H9 (cell line): ENCODE measurements around the gene CCDC30. TPM values are rescaled to one million over a fixed set of nuclear protein-coding genes. Genes with fewer than 3 reads are reported as not detected.

Experiments used
- DNase-seq: peaks from one replicate; pipeline ENCODE4 v3.0.0-alpha.2; 2017
- H2AFZ ChIP-seq: one replicate; pipeline ENCODE4 v1.6.1; 2013; ENCODE audit warnings: mild to moderate bottlenecking, low read length, control low read depth, moderate library complexity
- H2AK5ac ChIP-seq: 2 replicates; pipeline ENCODE4 v1.6.1; 2013; ENCODE audit warnings: low read length, control low read depth, mixed read lengths; ENCODE audit not compliant: insufficient read length
- H2BK120ac ChIP-seq: one replicate; pipeline ENCODE4 v1.6.1; 2013; ENCODE audit warnings: low read depth, mild to moderate bottlenecking, low read length, control low read depth, inconsistent platforms; ENCODE audit not compliant: poor library complexity, severe bottlenecking
- H2BK12ac ChIP-seq: 2 replicates; pipeline ENCODE4 v1.6.1; 2013; ENCODE audit warnings: low read length, control low read depth, mixed read lengths, low read depth; ENCODE audit not compliant: insufficient read length
- H2BK15ac ChIP-seq: 2 replicates; pipeline ENCODE4 v1.6.1; 2013; ENCODE audit warnings: low read depth, low read length, control low read depth
- H2BK20ac ChIP-seq: one replicate; pipeline ENCODE4 v1.6.1; 2013; ENCODE audit warnings: low read depth, mild to moderate bottlenecking, low read length, control low read depth, inconsistent platforms; ENCODE audit not compliant: poor library complexity, severe bottlenecking
- H2BK5ac ChIP-seq: 2 replicates; pipeline ENCODE4 v1.6.1; 2013; ENCODE audit warnings: low read length, control low read depth, mixed read lengths; ENCODE audit not compliant: insufficient read length
- H3K14ac ChIP-seq: 2 replicates; pipeline ENCODE4 v1.6.1; 2013; ENCODE audit warnings: low read length, control low read depth; ENCODE audit not compliant: insufficient read depth
- H3K18ac ChIP-seq: 2 replicates; pipeline ENCODE4 v1.6.1; 2013; ENCODE audit warnings: low read depth, mild to moderate bottlenecking, mixed read lengths, low read length, control low read depth; ENCODE audit not compliant: insufficient read length
- H3K23ac ChIP-seq: 2 replicates; pipeline ENCODE4 v1.6.1; 2013; ENCODE audit warnings: low read length, control low read depth, mixed read lengths, low read depth; ENCODE audit not compliant: insufficient read length
- H3K23me2 ChIP-seq: 2 replicates; pipeline ENCODE4 v1.6.1; 2013; ENCODE audit warnings: low read depth, mild to moderate bottlenecking, mixed read lengths, low read length, control low read depth; ENCODE audit not compliant: insufficient read length, poor library complexity, severe bottlenecking
- H3K27ac ChIP-seq: 2 replicates; pipeline ENCODE4 v1.5.1; 2013; ENCODE audit warnings: low read length, control low read depth, mixed read lengths, low read depth; ENCODE audit not compliant: insufficient read length
- H3K27me3 ChIP-seq: 2 replicates; pipeline ENCODE4 v1.6.1; 2013; ENCODE audit warnings: low read length, control low read depth, inconsistent platforms; ENCODE audit not compliant: insufficient read depth
- H3K4ac ChIP-seq: 2 replicates; pipeline ENCODE4 v1.6.1; 2013; ENCODE audit warnings: low read depth, mild to moderate bottlenecking, control low read depth, inconsistent platforms, low read length, moderate library complexity
- H3K4me1 ChIP-seq: 2 replicates; pipeline ENCODE4 v1.6.1; 2013; ENCODE audit warnings: low read length, control low read depth, inconsistent platforms; ENCODE audit not compliant: insufficient read depth
- H3K4me2 ChIP-seq: 2 replicates; pipeline ENCODE4 v1.6.1; 2013; ENCODE audit warnings: low read length, control low read depth, mixed read lengths; ENCODE audit not compliant: insufficient read length, insufficient read depth
- H3K56ac ChIP-seq: 2 replicates; pipeline ENCODE4 v1.6.1; 2013; ENCODE audit warnings: low read depth, mild to moderate bottlenecking, mixed read lengths, low read length, control low read depth; ENCODE audit not compliant: insufficient read length
- H3K79me1 ChIP-seq: 2 replicates; pipeline ENCODE4 v1.6.1; 2013; ENCODE audit warnings: low read depth, mild to moderate bottlenecking, moderate library complexity, low read length, control low read depth, inconsistent platforms; ENCODE audit not compliant: insufficient read depth, poor library complexity, severe bottlenecking
- H3K79me2 ChIP-seq: 2 replicates; pipeline ENCODE4 v1.6.1; 2013; ENCODE audit warnings: low read length, control low read depth, inconsistent platforms; ENCODE audit not compliant: insufficient read depth
- H3K9ac ChIP-seq: 2 replicates; pipeline ENCODE4 v1.6.1; 2013; ENCODE audit warnings: low read length, control low read depth, mixed read lengths; ENCODE audit not compliant: insufficient read length; ENCODE audit errors: extremely low read depth
- H3K9me3 ChIP-seq: one replicate; pipeline ENCODE4 v1.6.1; 2013; ENCODE audit warnings: low read depth, low read length, inconsistent platforms; ENCODE audit not compliant: control insufficient read depth
- H3T11ph ChIP-seq: one replicate; pipeline ENCODE4 v1.6.1; 2013; ENCODE audit warnings: mild to moderate bottlenecking, low read length, control low read depth, inconsistent platforms
- H4K20me1 ChIP-seq: one replicate; pipeline ENCODE4 v1.6.1; 2013; ENCODE audit not compliant: control insufficient read depth, insufficient read length, insufficient read depth
- H4K5ac ChIP-seq: 2 replicates; pipeline ENCODE4 v1.6.1; 2013; ENCODE audit warnings: low read depth, mild to moderate bottlenecking, mixed read lengths, low read length, control low read depth; ENCODE audit not compliant: insufficient read length
- H4K8ac ChIP-seq: replicated peaks from 2 replicates; pipeline ENCODE4 v1.6.1; 2013; ENCODE audit warnings: low read length, control low read depth, mixed read lengths, low read depth; ENCODE audit not compliant: insufficient read length
- H4K91ac ChIP-seq: 2 replicates; pipeline ENCODE4 v1.6.1; 2013; ENCODE audit warnings: low read depth, mild to moderate bottlenecking, moderate library complexity, mixed read lengths, low read length, control low read depth; ENCODE audit not compliant: insufficient read length
- H3K27ac Mint-ChIP-seq, 3 experiments: 2 replicates in 2 of 3; 3 replicates in 1 of 3; pipeline ENCODE4 v1.8.0; 2020 to 2021; ENCODE audit warnings: mixed read lengths in 3 of 3, mild to moderate bottlenecking in 1 of 3, moderate library complexity in 1 of 3
- H3K27me3 Mint-ChIP-seq: 2 replicates; pipeline ENCODE4 v1.8.0; 2021; ENCODE audit warnings: low read depth, mild to moderate bottlenecking, moderate library complexity, mixed read lengths
- H3K36me3 Mint-ChIP-seq, 3 experiments: 2 replicates in 2 of 3; 3 replicates in 1 of 3; pipeline ENCODE4 v1.8.0; 2020 to 2021; ENCODE audit warnings: low read depth in 3 of 3, mixed read lengths in 3 of 3; ENCODE audit not compliant: insufficient read depth in 1 of 3
- H3K4me1 Mint-ChIP-seq, 2 experiments: 2 replicates each; pipeline ENCODE4 v1.8.0; 2020; ENCODE audit warnings: mixed read lengths in 2 of 2
- H3K4me3 Mint-ChIP-seq, 2 experiments: 2 replicates in 1 of 2; 3 replicates in 1 of 2; pipeline ENCODE4 v1.8.0; 2020 to 2021; ENCODE audit warnings: mild to moderate bottlenecking in 2 of 2, mixed read lengths in 2 of 2, moderate library complexity in 1 of 2
- H3K9me3 Mint-ChIP-seq, 2 experiments: 2 replicates in 1 of 2; 3 replicates in 1 of 2; pipeline ENCODE4 v1.8.0; 2020; ENCODE audit warnings: mild to moderate bottlenecking in 2 of 2, mixed read lengths in 2 of 2, moderate library complexity in 1 of 2
- total RNA-seq: library from RNA; stranded (reverse); gene quantifications from 2 replicates; pipeline ENCODE4 v1.2.1, GENCODE V29; 2021
- TF ChIP-seq, protein P1 (sequence below): fragments of 200-600 bp; sonication (generic); conservative IDR thresholded peaks from 3 replicates; pipeline ENCODE4 v1.8.0; 2021; ENCODE audit warnings: antibody characterized with exemption, mild to moderate bottlenecking

Gene CCDC30
- total RNA-seq, 1 experiment from 2014 or later = 1.8 TPM

DNA sequence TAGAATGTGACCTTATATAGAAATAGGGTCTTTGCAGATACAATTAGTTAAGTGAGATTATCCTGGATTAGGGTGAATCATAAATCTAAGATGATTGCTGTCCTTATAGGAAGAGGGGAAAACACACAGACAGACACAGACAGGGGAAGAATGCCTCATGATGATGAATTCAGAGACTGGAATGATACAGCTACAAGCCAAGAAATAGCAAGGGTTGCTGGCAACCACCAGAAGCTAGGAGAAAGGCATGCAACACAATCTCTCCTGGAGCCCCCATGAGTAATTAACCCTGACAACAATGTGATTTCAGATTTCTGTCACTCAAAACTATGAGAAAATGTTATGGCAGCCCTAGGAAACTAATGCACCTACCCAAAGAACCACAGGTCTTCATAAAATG is 176.0 kb downstream of the CCDC30 start:
- no peak overlapping the region for H2BK20ac ChIP-seq
- no peak overlapping the region for H3K27ac Mint-ChIP-seq
- H3K4me1 Mint-ChIP-seq = no peaks in the 10 kb centered on the region

More for the DNA sequence above, 176.0 kb downstream of the CCDC30 start:
- H3K79me2 ChIP-seq = no peaks in the 10 kb centered on the region
- no peak overlapping the region for H3T11ph ChIP-seq
- no peak for DNase-seq
- H3K27me3 ChIP-seq = no peaks in the 10 kb centered on the region
- no peak overlapping the region for H4K5ac ChIP-seq
- H4K20me1 ChIP-seq = no peaks in the 10 kb centered on the region
- Mint-ChIP-seq H3K27me3 (peaks cover 4% of the 10 kb centered on the region; the same call in 1 of the 2 replicates), H3K9me3 (no peaks in the 10 kb centered on the region), H3K36me3 (no peaks in the 10 kb centered on the region), H3K4me3 (no peak overlapping the region)
- H3K4me2 ChIP-seq = no peak overlapping the region
- no peak overlapping the region for H3K56ac ChIP-seq
- H3K27ac ChIP-seq = no peak overlapping the region
- no peak overlapping the region for H4K8ac ChIP-seq
- H3K23ac ChIP-seq = no peak overlapping the region
- H3K4ac ChIP-seq = no peak overlapping the region
- no peaks in the 10 kb centered on the region for H3K4me1 ChIP-seq
- no peaks in the 10 kb centered on the region for H3K9me3 ChIP-seq
- no peak overlapping the region for H2AK5ac ChIP-seq
- H3K79me1 ChIP-seq = no peaks in the 10 kb centered on the region
- H2BK120ac ChIP-seq = no peak overlapping the region
- H3K23me2 ChIP-seq = no peaks in the 10 kb centered on the region
- H3K9ac ChIP-seq = no peak overlapping the region
- no peak overlapping the region for H2BK12ac ChIP-seq
- no peak overlapping the region for H2BK15ac ChIP-seq
- no peak overlapping the region for H3K18ac ChIP-seq
- H4K91ac ChIP-seq = no peak overlapping the region
- H2BK5ac ChIP-seq = no peak overlapping the region
- H2AFZ ChIP-seq = no peak overlapping the region
- TF ChIP-seq, protein P1, sequence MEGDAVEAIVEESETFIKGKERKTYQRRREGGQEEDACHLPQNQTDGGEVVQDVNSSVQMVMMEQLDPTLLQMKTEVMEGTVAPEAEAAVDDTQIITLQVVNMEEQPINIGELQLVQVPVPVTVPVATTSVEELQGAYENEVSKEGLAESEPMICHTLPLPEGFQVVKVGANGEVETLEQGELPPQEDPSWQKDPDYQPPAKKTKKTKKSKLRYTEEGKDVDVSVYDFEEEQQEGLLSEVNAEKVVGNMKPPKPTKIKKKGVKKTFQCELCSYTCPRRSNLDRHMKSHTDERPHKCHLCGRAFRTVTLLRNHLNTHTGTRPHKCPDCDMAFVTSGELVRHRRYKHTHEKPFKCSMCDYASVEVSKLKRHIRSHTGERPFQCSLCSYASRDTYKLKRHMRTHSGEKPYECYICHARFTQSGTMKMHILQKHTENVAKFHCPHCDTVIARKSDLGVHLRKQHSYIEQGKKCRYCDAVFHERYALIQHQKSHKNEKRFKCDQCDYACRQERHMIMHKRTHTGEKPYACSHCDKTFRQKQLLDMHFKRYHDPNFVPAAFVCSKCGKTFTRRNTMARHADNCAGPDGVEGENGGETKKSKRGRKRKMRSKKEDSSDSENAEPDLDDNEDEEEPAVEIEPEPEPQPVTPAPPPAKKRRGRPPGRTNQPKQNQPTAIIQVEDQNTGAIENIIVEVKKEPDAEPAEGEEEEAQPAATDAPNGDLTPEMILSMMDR = no peak
- no peak overlapping the region for H3K14ac ChIP-seq
